ENCODE results near the gene ABLIM1.

ABLIM1 gene

DNA sequence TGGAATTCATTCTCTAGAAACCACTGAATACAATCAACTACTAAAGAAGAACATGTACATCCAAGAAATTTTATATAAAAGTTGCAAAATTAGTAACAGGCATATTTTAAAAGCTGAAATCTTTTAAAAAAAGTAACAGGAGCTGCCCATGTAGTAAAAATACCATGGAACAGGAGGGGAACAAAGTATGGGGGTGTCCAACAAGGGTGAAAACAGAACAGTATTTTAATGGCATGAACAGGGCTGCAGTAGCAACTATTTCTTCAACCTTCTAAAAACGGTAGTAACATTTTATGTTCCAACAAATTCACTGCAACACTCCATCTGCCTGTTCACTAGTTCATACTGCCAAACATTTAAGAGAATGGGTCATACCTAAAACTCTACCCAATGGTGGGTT lies 77.0 kb downstream of the ABLIM1 start:
- DNase-seq (ENCODE audit: low read depth), result no peak

DNA sequence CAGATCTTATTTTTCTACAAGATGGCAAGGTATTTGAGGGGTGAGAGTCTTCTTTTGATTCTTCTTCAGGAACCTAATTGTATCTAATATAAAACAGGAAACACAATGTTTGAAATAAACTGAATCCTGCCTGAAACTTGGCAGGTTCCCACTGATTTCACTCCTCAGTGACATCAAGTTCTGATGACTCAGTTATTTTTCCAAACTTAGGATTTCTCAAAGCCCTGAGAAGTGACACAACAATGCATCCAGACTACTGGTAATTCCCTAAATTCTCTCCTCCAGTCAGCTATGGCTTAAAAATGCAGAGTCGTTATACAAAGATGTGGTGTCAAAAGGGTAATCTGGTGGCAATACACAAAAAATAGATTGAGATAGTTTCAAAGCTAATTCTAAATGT lies 80.9 kb downstream of the ABLIM1 start:
- no peak for DNase-seq (ENCODE audit: low read depth)

DNA sequence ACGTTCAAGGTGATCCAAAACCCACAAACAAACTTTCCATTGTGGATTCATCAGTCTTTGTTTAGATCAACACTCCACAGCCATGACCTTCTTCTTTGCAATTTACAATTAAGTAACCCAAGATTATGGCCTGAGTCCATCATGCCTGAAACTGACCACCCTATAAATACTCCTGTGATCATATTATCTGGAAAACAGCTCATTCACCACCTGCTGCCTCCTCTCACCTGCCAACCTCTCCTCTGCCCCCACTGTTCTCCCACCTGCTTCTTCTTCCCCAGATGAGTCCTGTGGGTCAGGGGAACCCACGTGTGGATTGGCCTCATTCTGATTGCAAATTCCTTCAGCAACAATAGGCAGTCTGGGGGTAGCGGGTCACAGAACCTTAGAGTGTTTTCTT lies 81.4 kb downstream of the ABLIM1 start:
- DNase-seq (ENCODE audit: low read depth), result no peak

DNA sequence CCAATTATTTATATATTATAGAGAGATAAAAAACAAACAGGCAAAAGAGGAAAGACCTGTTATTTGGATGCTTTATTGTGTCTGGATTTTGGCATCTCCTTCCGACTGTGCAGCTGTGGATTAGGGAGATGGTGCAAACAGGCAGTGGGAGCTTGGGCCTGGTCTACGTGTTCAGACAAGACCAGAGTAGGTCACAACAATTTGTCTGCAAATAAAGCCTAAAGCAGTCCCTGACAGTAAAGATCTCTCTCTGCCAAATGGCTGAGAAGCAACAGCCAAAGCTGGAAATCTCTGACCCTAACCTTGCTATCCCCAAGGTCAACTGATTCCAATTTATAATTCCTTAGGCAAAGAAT lies 82.0 kb downstream of the ABLIM1 start:
- no peak for DNase-seq (ENCODE audit: low read depth)

DNA sequence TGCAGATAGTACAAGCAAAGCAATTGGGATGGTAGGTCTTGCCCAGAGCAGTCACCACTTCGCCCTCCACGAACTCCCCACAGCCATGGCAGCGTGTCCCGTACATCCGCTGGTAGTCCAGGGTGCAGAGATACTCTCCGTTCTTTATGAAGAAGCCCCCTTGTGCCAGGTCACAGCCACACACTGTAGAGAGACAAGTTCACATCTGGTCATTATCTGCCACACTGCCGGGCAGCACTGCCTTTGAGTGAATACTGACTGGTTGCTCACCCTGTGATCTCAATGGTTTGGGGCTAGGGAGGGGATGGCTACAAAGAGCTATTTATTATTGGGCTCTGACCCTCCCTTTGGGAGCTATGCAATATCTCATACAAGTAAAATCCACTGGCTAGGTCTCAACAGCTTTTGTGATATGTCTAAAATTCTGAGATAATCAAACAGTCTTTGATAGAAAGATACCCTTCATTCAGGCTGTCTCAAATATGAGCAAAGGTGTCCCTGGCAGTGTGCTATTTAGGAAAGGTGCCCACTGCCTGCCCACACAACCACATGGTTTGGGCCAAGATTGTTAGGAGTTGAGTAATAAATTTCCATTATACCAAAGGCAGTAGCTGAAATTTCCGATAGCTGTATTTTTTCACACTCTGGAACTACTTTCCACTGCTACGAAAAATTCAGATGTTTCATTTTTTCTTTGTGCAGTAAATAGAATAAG lies 82.5 kb downstream of the ABLIM1 start:
- no peak for DNase-seq (ENCODE audit: low read depth)

DNA sequence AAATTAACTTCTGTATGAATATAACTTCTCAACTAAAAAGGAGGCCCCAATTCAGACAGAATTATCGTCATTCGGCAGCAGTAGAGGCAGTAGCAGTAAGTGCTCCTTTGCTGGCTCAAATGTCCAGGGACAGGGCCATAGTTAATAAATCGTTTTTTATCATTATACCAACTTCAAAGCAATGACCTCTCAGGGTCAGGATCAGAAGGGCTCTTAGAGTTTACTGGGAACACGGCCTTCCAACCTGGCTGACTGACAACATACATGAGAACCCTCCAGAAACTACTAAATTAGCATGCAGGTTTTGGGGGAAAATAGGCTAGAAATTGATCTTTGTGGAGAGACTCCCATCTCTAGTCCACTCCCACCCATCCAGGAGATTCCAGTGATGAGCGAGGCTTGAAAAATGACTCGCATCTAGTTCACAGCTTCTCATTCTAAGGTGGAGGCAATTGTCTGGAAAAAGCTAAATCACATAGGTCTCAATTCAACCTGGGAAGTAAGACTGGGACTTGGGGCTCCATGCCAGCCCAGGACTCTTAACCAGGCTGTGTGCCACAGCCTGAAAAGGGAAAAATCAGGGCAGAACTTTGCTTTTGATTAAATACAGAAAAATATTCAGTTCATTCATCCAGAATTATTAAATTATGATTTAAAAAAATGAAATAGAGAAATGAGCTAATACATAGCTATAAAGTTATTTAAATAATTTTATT lies 84.6 kb downstream of the ABLIM1 start:
- no peak for DNase-seq (ENCODE audit: low read depth)

DNA sequence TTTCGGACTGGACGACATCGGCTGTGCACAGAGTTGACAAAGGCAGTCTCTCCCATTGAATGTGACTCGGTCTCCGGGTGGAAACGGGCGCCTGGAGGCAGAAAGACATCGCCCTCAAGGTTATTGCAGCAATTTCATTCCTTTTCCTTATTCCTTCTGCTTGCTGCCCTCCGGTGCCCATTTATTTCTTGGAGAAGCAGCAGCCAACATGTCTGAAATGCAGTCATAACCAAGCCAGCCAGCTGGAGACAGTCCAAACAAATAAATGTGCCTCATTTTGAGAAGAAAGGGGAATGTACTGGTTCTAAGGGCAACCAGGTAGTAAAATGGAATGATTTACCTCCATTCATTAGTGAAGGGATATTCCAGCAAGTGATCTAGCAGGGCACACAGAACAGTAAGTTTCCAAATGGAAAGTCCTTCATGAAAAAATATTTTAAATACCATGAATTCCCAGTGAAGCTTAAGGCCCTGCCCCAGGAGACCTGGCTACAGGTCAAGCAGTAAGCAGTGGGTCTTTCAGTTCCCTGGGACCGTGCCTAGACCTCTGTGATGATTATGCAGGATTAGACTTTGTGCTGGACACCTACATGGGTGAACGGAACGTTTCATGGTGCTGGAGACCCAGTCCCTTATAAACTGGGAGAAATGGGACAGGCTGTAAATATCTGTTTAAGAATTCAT lies 86.6 kb downstream of the ABLIM1 start:
- DNase-seq (ENCODE audit: low read depth), result no peak

DNA sequence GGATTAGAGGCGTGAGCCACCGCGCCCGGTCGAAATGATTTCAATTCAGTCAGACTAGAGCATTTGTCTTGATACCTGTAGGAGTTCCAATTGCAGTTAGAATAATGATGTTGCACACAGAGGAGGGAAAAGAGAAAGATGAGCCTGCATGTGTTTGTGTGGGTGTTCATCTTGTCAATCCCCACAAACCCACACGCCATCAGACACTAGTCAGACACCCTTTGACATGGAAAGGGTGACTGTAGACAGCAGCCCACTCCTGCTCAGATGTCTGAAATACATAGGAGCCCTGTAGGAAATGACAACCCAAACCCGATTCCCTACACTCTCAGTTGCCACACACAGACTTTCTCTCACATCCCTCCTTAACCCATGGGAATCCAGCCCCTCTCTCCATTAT lies 92.0 kb downstream of the ABLIM1 start:
- no peak for DNase-seq (ENCODE audit: low read depth)

DNA sequence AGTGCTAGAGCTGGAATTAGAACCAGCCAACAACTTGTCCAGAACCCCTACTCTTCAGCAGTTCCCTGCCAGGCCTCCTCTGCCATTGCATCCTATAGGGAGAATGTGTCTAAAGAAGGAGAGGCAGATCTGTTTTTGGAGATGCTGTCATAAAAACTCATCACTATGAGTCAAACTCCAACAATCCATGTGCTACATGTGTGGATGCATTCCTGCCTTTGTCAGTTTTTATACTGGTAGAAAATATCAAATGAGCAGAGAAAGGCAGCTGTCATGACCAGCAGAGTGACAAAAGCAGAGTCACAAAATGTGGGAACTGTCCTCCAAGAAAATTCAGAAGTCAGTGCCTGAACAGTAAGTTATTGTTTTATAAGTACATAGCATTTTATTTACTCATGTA lies 93.0 kb downstream of the ABLIM1 start:
- DNase-seq (ENCODE audit: low read depth), result no peak

DNA sequence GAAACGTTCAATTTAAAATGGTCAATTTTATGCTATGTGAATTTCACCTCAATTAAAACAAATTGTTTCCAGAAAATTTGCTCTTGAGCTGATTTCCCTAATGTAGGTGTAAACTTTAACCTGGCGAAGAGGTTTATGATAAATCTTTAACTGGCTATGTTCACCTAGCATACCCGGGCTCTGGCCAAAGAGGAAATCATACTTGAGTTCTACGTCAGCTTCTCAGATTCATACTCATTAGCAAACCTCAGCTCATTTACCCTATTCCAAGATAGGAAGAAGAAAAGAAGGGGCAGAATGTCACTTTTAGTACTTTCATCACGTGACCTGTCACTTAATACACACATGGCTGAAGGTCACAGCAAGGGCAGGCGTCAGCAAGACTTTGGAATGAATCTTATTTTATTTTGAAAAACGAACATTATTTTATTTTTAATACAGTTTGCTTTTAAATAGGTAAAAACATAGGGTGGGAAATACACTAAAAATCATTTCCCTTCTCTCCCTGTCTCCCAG lies 97.0 kb downstream of the ABLIM1 start:
- no peak for DNase-seq (ENCODE audit: low read depth)

DNA sequence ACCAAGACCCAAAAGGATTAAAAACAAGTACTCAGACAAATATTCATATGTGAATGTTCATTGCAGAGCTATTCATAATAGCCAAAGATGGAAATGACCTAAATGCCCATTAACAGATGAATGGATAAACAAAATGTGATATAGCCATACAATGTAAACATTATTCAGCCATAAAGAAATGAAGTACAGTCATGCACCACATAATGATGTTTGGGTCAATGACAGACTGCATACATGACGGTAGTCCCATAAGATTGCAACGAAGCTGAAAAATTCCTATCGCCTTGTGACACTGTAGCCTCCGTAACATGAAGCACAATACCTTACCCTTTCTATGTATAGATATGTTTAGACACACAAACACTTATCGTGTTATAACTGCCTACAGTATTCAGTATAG lies 97.9 kb downstream of the ABLIM1 start:
- DNase-seq (ENCODE audit: low read depth), result no peak

DNA sequence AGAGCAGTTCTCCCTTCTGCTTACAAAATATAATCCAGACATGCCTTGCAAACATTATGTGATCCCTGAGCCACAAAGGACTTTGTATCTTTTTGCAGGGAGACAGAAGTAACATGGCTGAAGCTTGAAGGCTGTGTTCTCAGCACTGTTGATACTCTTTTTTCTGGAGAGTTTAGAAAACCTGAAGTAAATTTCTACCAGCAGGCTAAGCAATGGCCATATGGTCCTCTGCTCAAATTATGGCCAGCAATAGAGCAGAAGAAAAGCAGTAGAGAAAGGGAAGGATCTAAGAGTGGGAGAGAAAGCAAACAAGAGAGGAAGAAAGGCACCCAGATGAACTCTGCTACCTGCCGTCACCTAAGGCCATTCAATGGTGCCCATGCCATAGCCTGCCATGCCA lies 98.4 kb downstream of the ABLIM1 start:
- DNase-seq (ENCODE audit: low read depth), result no peak

DNA sequence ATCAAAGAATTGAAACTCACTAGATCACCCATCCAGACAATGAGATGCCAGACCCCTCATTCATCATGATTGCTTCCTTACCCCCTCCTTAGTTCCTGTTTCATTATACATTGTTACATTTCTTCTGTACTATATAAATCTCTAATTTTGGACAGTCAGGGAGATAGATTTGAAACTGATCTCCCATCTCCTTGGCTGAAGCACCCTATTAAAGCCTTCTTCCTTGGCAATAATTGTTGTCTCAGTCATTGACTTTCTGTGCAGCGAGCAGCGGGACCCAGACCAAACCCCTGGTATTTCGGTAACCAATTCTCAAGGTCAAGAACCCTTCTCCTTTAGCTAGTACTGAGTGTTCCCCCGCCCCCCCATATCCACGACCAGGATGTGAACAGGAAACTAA lies 100.2 kb downstream of the ABLIM1 start:
- no peak for DNase-seq (ENCODE audit: low read depth)

DNA sequence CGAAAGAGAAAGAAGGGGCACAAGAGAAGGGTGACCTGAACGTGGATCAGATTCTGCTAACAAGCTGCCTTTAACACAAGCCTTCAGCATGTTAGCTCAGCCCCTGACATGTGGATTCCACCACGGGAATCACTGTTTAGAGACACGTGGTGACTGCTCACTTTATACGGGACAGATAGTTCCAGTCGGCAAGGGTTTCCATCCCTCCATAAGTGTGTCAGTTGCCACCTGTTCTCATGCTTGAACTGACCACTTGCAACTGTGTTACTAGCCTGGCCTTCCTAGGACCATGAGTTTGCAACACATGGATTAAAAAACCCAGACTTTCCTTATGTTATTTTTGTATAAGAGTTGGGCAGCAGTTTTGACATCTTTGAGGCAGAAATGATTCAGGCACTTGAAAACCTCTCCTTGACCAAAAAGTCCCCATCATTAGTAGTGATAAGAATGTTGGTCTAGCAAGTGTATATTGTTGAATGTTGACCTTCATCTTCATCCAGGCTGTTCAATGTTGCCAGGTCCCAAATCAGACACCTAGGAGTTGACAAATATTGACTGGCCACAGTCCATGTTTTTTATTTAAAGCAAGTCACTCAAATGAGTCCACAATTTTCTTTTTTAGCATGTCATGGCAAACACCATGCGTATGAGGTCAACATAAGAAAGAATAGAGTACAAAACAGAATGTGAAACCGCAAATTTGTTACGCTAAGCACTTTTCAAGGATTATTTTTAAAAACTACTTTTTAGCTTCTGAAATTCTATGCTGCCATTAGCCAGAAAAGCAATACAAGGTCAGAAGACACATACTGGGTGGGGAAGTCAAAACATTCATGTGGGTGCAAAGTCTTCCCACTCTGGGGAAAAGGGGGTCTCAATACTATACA lies 101.6 kb downstream of the ABLIM1 start:
- no peak for DNase-seq (ENCODE audit: low read depth)

DNA sequence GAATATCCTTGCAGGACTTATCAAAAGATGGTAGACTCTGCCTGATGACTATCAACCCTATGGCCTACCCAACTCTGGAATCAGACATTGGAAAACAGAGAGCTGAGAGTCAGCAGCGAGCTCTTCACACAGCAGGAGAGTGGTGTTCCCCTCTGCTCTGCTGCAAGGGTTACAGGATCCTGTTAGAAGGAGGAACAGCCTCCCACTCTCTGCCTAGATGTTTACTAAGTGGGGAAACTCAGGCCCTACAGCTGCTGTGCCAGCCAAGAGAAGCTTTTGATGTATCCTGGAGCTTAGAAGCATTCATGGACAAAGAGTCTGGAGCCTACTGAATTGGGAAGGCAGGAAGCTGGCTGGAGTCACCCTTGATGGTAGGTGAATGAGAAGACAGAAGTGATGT lies 104.6 kb downstream of the ABLIM1 start:
- no peak for DNase-seq (ENCODE audit: low read depth)

DNA sequence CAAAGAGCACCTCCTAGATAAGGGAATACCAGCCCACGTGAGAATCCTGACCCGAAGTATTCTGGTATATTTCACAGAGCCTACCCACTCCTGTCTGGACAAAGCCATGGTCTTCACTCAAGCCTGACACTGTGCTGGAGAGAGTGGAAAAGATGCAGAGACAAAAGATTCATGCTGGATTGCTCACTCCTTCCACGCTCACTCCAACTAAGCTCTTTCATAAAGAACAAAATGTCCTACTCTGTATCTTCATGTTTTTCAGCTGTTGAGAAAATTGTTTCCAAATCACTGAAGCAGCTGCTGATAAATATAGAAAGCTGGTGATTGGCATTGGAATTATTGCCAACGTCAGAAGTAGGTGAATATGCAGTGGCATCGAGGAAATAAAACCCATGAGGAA lies 106.0 kb downstream of the ABLIM1 start:
- no peak for DNase-seq (ENCODE audit: low read depth)

DNA sequence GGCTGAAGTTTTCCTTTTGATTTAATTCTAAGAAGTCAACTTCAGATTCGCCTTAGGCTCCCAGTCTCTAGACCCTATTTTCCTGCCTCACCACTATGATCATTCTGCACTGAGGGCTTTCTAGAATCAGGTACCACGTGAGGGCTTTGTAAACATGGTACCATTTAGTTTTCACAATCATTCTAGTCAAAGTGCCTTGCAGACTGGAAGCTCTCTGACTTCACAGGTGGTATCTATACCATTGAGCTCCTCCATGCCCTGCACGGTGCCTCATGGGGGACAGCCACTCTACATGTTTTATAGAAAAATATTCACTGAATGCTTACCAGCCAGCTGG lies 106.5 kb downstream of the ABLIM1 start:
- no peak for DNase-seq (ENCODE audit: low read depth)

DNA sequence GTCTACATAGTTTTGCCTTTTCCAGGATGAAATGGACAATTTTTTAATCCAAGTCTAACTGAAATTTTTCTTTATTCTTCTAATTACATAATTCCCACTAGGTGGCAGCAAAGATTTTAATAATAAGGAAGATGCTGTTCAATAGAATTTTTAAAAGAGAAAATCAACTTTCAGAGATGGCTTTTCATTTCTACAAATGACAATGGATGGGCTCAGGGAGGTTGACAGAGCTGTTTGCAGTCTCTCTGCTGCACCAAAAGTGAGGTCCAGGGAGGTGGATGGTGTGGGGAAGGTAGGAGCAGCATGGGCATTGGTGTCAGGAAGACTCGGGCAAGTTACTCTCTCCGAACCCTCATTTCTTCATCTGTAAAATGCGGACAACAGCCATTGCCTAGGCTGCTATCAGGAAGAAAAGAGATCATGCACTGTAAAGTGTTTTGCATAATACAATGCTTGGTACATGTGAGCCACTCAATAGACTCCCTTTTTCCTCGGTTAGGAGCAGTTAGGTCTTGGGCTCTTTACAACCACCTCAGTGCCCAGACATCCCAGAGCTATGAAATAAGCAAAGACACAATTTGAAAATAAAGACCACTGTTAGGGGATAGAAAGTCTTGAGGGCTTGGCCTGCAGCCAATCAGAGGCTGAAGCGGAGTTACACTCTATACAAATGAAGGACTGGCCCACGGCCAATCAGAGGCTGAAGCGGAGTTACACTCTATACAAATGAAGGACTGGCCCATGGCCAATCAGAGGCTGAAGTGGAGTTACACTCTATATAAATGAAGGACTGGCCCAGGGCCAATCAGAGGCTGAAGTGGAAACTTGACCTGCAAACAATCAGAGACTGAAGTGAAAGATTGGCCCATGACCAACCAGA lies 107.1 kb downstream of the ABLIM1 start:
- DNase-seq (ENCODE audit: low read depth), result no peak

DNA sequence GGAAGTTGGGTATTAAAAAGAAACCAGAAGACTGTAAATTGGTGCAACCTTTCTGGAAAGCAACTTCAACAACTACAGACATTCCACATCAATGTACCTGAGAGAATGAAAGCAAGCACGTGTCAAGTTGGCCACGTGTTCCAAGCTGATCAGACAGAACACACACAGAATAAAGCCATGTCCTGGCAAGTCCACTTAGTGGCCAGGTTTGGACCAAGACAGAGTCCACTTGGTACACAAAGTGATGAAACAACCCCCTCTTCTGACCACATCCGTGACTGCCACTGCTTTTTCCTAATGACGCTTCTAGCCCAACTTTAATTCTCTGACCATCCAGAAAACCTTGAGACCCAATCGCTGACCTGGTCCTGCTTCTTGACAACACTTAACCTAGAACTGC lies 109.4 kb downstream of the ABLIM1 start:
- DNase-seq (ENCODE audit: low read depth), result no peak

DNA sequence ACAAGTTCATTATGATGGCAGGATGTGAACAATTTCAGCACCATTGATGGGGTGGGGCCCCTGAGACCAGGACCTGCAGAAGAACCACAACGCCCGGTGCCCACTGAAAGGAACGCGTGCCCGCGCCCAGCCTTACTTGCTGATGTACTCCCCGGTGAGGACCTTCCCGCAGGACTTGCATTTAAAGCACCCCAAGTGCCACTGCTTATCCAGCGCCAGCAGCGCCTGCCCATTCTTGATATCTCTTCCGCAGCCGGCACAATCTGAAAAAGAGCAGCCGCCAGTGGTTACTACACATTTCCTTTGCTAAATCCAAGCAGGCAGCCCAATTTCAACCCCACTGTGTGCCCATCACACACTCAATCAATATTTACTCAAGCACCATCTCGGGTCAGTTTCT lies 110.6 kb downstream of the ABLIM1 start:
- no peak for DNase-seq (ENCODE audit: low read depth)

DNA sequence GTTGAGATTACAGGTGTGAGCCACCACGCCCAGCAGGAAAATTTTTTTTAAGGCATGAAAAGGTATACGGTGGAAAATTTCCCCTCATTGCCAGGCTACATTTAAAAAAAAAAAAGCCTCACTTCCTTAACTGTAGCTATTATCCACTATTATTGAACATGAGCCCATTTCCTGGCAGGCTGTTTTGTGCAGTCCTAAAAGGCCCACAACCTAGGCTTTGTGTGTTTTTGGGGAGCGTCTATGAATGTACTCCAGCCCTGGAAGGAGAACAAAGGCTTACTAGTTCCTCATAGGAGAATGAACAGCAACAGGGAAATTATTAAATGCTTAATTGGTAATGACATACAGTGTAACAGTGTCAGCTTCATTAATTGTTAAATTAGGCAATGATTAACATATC lies 111.0 kb downstream of the ABLIM1 start:
- DNase-seq (ENCODE audit: low read depth), result no peak

Data from HS-27A (cell line).